Activated CD8-positive, alpha-beta memory T cell treated with anti-CD3 and anti-CD28 coated beads for 48 hours (primary cell): ENCODE data around the gene CSF2RB.

Experiments
- DNase-seq, 3 experiments: peaks; one replicate each; pipeline ENCODE4 v3.0.0-alpha.2; 2020; ENCODE audit warnings: low read depth in 2 of 3, low spot score in 2 of 3

CSF2RB gene

GRCh38 chr22:36934418-36935312 is 21.2 kb downstream of the CSF2RB start:
- DNase-seq = no peak

DNA sequence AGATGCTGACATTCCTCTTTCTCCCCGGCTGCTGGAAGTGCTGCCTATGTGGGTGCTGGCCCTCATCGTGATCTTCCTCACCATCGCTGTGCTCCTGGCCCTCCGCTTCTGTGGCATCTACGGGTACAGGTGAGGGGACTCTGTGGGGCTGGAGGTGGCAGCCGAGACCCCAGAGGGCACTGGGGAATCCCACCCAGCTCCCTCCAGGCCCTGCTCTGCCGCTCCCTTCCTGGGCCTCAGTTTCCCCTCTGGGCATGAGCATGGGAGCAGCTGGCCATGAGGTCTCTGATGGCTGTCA is 21.8 kb downstream of the CSF2RB start:
- DNase-seq = no peak

DNA sequence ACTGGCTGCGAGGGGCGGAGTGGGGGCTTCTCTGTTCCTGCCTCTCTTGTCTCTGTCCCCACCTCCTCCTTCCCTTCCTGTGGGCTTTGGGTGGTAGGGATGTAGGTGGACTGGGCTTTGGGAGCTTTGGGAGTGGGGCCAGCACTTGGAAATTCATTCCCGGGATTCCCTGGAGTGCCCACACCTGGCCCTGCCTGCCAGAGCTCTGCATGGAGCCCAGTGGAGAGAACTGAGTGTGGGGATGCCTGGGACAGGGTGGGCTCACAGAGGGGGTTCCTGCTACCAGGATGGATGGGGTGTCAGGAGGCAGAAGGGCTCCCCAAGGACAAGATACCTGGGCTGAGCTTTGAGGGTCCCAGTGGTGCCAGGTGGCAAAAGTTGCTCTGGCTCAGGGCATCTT is 22.3 kb downstream of the CSF2RB start:
- DNase-seq = no peak

- DNase-seq = no peak
Measured at GRCh38 chr22:36936362-36937116, 23.1 kb downstream of the CSF2RB start.

DNA sequence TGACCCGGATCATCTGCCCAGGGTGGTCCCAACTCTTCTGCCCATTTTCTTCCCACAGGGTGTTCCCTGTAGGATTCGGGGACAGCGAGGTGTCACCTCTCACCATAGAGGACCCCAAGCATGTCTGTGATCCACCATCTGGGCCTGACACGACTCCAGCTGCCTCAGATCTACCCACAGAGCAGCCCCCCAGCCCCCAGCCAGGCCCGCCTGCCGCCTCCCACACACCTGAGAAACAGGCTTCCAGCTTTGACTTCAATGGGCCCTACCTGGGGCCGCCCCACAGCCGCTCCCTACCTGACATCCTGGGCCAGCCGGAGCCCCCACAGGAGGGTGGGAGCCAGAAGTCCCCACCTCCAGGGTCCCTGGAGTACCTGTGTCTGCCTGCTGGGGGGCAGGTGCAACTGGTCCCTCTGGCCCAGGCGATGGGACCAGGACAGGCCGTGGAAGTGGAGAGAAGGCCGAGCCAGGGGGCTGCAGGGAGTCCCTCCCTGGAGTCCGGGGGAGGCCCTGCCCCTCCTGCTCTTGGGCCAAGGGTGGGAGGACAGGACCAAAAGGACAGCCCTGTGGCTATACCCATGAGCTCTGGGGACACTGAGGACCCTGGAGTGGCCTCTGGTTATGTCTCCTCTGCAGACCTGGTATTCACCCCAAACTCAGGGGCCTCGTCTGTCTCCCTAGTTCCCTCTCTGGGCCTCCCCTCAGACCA is 24.0 kb downstream of the CSF2RB start:
- DNase-seq = no peak

- no peak for DNase-seq
Measured at GRCh38 chr22:36938028-36938425, 24.6 kb downstream of the CSF2RB start.

DNA sequence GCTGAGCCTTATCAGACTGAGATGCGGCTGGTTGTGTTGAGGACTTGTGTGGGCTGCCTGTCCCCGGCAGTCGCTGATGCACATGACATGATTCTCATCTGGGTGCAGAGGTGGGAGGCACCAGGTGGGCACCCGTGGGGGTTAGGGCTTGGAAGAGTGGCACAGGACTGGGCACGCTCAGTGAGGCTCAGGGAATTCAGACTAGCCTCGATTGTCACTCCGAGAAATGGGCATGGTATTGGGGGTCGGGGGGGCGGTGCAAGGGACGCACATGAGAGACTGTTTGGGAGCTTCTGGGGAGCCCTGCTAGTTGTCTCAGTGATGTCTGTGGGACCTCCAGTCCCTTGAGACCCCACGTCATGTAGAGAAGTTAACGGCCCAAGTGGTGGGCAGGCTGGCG is 25.5 kb downstream of the CSF2RB start:
- DNase-seq = no peak

GRCh38 chr22:36940676-36941075 is 27.2 kb downstream of the CSF2RB start:
- DNase-seq = no peak

DNA sequence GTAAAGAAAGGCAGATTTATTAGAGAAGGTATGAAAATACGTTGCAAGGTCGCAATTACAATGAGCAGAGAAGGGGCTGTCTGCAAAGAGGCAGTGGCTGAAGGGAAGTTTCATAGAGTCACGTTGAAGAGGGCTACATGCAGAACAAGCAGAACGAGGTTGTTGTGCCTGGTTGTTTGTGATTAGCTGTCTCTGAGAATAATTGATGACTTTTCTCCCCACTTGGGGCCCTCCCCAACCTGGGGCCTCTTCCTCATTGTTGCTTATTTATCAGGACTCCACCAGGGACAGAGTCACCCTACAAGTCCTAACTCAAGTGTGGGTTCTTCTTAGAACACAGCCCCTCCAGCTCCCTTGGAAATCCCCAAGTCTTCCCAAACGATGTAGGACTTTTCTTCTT is 29.1 kb downstream of the CSF2RB start:
- no peak for DNase-seq

GRCh38 chr22:36946421-36947158 is 33.2 kb downstream of the CSF2RB start:
- no peak for DNase-seq

DNA sequence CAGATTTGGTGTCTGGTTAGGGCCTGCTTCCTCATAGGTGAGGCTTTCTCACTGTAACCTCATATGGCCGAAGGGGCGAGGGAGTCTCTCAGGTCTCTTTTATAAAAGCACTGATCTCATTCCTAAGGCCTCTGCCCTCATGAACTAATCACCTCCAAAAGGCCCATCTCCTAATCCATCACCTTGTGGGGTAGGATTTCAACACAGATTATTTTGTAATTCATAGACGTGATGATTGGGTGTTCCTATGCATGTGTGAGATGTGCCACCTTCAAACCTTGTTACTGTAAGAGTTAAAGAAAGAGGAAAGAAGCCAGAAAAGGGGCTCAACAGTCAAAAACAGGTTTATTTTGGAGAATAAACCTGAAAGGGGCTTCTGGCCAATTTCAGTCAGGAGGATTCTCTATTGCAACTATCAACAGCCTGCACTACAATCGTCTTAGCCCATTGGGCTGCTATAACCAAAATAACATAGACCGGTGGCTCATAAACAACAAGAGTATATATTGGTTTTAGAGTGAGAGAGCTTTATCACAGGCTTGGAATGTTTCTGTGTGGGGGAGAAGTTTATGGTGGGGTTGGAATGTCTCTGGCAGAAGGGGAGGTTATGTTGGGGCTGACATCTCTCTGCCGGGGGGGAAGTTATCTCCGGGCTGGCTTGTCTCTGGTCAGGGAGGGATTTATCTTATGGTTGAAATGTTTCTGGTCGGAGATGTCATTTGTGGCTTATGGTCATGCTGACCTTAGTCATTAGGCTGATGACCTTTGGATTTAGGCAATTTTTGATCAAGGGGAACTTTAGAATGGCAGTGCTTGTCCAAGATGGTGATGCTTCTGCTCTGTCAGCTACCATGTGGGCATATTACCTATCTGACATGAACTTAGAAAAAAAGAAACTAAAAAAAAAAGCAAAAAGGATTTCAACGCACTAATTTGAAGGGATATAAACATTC is 35.1 kb downstream of the CSF2RB start:
- no peak for DNase-seq

DNA sequence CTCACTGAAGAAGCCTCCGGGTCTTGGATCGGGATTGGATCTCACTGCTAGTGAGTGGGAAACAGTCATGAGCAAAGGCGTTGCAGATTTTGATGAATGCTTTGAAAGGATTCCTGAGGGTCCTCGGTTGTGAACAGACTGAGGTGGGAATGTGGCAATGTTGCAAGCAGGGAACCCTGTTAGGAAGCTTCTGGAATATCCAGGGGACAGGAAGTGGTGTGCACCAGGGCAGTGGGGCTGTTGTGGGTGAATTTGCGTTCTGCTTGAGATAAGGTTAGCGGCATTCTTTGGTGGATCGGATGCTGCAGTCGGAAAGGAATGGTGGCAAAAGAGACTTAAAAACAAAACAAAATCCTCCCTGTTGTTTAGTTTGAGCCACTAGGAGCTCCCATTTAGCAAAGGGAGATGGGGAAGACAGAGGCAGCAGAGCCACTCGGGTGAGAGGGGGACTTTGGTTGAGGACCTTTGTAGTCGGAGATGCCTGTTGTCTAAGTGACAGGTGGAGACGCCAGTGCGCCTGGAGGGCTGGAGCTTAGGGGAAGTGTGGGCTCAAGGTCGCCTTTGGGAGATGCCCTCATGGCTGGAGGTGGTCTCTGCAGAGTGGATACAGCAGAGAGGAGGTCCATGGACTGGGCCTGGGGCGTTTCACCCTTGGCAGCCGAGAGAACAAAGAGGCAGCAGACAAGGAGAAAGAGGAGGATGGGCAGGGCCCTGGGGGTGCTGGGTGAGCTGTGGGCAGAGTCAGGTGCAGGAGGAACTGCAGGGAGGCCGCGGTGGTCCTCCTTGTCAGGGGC is 37.6 kb downstream of the CSF2RB start:
- no peak for DNase-seq

DNA sequence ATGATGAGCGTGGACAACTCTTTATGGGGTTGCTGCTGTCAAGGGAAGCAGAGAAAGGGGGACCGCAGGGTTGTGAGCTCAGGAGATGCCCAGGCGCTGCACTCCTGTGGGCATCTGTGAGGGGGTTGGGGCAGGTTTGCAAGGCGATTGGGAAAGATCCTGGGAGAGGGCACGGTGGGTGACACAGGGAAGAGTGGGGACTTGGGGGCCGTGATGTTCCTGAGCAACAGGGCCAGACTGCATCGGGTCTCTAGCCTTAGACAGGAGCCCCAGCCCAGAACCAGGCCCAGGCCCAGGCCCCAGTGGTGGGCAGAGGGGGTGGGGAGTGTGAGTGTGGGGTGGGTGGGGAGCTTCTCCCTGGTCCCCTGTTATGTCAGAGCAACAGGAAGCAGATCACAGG is 38.3 kb downstream of the CSF2RB start:
- DNase-seq = no peak

GRCh38 chr22:36953239-36954080 is 40.0 kb downstream of the CSF2RB start:
- DNase-seq = no peak

DNA sequence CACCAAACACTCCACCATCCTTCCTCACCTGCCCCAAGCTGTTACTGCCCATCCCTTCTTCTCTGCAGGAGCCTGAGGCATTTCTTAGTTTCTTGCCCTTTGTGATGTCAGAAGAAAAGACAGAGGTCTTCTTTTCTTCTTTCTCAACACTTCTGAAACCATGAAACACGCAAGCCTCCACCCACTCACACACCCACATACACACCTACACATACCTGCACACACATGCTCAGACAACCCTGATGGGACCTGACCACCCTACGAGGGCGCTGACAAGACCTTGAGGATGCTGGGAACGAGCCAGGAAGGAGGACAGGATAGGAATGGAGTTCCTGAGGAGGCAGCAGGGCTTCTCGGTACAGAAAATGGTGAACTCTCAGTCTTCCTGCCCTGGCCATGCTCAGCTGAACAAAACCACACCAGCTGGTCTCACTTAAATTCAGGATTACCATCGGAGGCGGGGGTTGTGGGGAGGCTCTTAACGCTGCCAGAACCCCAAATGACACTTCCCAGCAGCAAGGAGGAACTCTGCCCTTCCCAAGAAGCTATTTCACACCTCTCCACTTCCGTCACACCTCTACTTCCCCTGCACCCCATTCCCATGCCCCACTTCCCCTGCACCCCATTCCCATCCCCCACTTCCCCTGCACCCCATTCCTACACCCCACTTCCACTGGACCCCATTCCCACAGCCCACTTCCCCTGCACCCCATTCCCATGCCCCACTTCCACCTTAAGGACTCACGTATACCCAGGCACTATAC is 41.0 kb downstream of the CSF2RB start:
- no peak for DNase-seq

- no peak for DNase-seq
Measured at GRCh38 chr22:36955691-36956090, 42.3 kb downstream of the CSF2RB start.

DNA sequence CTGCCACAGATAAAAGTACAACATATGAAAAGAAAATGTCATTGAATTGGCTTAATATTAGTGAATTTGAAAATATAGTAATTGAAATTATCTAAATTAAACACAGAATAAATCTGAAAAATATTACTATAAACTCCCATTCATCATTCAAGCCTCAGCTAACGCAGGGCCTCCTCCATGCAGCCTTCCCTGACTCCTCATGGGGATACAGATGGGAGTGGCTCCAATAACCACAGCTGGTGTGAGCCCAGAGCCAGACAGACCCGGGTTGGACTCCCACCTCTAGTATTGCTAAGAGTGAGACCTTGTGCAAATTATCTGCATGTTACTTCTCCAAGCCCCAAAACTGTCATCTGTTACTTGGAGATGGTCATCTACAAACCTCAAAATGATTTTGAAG is 44.9 kb downstream of the CSF2RB start:
- no peak for DNase-seq

GRCh38 chr22:36961626-36962025 is 48.2 kb downstream of the CSF2RB start:
- DNase-seq = no peak
